TTC549 (cell line): Measurements from ENCODE around the gene TMEM170B.

Source experiments
- FAIRE-seq: peaks from 2 replicates; lab custom pipeline; 2012; peaks lifted over from hg19 to GRCh38; lab: Jason Lieb, UNC

The TMEM170B gene

GRCh38 chr6:11537229-11538051, at the start of gene TMEM170B:
TMEM170B (plus strand) TSS chr6:11537749; CDS start chr6:11538278, 529 bp downstream.
- no peak for FAIRE-seq

- FAIRE-seq = no peak
Observed at GRCh38 chr6:11490996-11491395, 46.6 kb upstream of the TMEM170B start.

GRCh38 chr6:11491596-11492463, 45.7 kb upstream of the TMEM170B start:
- no peak for FAIRE-seq

GRCh38 chr6:11492464-11493290, 44.9 kb upstream of the TMEM170B start:
- FAIRE-seq = peak; percentile 28

GRCh38 chr6:11493974-11494373, 43.6 kb upstream of the TMEM170B start:
- no peak for FAIRE-seq

- peak; percentile 3 for FAIRE-seq
Observed at GRCh38 chr6:11494786-11495564, 42.6 kb upstream of the TMEM170B start.

- peak; percentile 58 for FAIRE-seq
Observed at GRCh38 chr6:11495565-11496145, 41.9 kb upstream of the TMEM170B start.

- peak; percentile 89 for FAIRE-seq
Observed at GRCh38 chr6:11496152-11497060, 41.1 kb upstream of the TMEM170B start.

- FAIRE-seq = no peak
Observed at GRCh38 chr6:11497107-11497506, 40.4 kb upstream of the TMEM170B start.

GRCh38 chr6:11497881-11498280, 39.7 kb upstream of the TMEM170B start:
- no peak for FAIRE-seq

GRCh38 chr6:11500008-11500407, 37.5 kb upstream of the TMEM170B start:
- no peak for FAIRE-seq

GRCh38 chr6:11509471-11509870, 28.1 kb upstream of the TMEM170B start:
- no peak for FAIRE-seq

- no peak for FAIRE-seq
Observed at GRCh38 chr6:11514672-11515071, 22.9 kb upstream of the TMEM170B start.

GRCh38 chr6:11515763-11516162, 21.8 kb upstream of the TMEM170B start:
- no peak for FAIRE-seq

GRCh38 chr6:11522812-11523605, 14.5 kb upstream of the TMEM170B start:
- no peak for FAIRE-seq

GRCh38 chr6:11525468-11526155, 11.9 kb upstream of the TMEM170B start:
- no peak for FAIRE-seq

GRCh38 chr6:11526156-11526505, 11.4 kb upstream of the TMEM170B start:
- no peak for FAIRE-seq

- FAIRE-seq = no peak
Observed at GRCh38 chr6:11527274-11527870, 10.2 kb upstream of the TMEM170B start.
